ENCODE measurements around the gene KLHL2.
A peak's percentile ranks its signal among the peaks of the same experiment; 100 is the strongest.
"Not testable (repeated sequence)": the region's sequence is repeated elsewhere in the genome, so short reads cannot be mapped to it uniquely, and the experiment has no call there.

KLHL2 gene

DNA sequence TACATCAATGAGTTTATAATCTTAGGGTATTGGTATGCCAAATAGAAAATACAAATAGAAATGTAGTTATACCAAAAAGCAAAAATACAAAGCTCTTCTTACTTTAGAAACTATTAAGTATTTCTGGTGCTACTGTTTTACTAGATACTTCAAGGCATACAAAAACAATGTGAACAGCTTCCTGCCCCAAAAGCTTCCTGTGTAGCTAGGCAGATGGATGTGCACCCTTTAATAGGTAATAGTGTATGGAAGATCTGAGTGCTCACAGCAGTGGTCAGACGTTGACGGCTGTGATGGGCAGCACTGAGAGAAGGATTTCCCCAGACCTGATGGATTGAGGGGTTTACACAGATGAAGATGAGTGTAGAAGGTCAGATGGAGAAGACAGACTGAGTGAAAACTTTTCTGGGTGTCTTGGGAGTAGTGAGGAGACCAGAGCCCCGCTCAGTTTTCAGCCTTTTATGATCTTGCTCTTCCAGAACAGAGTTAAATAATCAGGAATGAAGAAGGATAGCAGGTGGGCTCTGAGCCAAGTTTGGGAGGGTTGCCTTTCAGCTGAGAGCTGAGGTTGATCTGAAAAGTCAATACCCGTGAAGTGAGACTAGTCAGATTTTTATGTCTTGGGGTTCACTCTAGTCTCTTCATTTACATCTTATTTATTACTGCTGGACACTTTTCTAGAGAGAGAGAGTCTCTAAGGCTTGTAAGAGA is 22.3 kb downstream of the KLHL2 start:
- intact Hi-C loops (cut with DNase I): not testable (repeated sequence)

DNA sequence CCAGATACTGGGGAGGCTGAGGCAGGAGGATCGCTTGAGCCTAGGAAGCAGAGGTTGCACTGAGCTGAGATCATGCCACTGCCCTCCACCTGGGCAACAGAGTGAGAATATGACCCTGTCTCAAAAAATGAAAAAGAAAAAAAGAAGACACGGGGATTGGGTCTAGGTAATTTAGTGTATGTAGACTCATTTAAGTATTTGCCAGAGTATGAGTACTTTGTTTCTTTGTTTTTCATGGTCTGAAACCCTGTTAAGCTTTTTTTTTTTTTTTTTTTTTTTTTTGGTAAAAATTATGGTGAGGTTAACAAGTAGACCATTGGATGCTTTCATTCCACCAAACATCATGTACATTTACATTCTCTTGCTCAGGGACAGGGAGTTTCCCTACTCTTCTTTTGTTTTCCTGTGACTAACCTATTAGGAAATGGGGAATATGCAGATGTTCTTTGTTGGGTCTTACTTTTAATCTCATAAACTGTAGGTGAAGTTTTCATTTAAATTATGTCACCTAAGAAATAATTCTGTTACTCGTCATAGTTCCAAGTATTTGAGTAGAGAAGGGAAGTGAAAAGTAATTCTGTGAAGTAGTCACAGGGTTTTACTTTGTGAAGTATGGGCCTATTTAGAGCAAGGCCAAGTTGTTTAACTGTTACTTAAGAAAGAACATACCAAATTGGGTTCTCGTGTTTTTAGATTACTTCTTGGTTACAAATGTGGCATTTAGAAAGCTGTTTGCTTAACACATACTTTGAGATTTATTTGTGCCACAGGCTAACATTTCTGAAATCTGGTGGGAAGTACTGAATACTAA is 25.5 kb downstream of the KLHL2 start:
- DNase-seq; intact Hi-C loops (cut with DNase I): not testable (repeated sequence)

More for the DNA sequence above, 22.3 kb downstream of the KLHL2 start:
- not testable (repeated sequence) for DNase-seq

DNA sequence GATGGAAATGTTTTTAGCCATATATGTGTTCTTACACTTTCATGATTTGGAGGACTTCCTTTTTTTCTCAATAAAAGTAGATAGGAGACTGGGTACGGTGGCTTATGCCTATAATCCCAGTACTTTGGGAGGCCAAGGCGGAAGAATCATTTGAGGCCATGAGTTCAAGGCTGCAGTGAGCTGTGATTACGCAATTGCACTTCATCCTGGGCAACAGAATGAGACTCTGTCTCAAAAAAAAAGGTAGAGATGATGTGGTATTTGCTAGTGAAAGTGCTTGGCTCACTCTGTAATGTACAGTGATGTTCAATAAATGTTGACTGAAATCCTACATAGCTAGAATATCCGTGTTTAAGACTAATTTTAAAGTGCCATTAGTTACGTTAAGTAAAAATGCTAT is 27.4 kb downstream of the KLHL2 start:
- DNase-seq: no peak
- intact Hi-C loops (cut with DNase I): no loop called here

DNA sequence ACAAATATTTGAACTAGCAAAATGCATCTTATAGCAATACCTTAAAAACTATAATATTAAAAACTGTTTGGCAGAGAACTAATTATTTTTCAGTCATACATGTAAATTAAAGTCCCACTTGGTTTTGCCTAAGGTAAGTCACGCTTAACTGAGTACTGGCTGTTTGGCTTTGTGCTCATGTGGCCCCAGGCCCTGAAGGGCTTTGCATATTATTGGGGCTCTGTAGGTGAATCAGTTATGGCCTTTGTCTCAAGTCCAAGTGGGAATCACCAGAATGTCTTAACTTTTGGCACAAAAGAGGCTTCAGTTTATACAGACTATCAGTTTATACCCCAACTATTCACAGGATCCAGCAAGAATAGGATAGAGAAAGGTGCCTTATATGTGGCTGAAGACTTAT is 29.5 kb downstream of the KLHL2 start:
- DNase-seq; intact Hi-C loops (cut with DNase I): not testable (repeated sequence)

DNA sequence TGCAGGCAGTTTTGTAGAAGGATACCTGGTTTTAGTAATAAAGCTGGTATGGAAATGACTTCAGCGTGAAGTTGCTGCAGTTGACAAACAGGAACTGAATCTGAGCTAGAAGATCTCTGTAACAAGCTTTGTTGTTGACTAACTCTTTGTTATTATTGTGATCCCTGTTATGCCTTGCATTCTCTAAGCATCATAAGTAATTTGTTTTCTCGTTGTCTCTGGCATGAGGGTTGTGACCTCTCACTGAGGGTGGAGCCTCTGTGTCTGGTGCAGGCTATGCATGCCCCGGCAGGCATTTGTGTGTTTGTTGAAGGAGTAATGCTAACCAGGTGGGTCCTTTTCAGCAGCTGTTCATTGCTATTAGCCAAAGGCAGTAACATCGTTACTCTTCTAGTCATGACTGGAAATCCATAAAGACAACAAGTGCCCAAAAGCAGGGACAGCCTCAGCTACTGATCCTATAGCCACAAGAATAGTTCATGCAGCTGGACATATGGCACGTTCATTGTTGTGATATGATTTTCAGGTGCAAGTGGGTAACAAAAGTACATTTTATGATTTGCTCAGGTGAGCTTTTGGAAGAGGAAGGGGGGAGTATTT is 30.8 kb downstream of the KLHL2 start:
- DNase-seq; intact Hi-C loops (cut with DNase I): not testable (repeated sequence)

DNA sequence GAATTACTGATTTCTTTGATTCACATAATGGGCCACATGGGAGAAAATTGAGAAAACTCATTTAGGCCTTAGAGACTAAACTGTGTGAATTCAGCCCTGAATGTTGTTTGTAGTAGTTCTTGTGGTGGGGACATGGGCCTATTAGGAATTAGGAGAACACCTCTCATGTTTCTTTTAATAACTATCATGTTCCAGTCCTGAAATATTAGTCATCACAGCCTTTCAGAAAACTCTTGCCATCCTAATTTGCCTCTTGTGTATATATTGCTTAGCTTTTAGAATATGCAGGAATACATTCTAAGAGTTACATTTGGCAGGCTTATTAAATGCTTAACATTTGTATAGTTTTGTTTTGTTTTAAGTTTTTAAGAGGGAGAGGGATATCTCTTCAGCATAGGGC is 33.4 kb downstream of the KLHL2 start:
- DNase-seq; intact Hi-C loops (cut with DNase I): not testable (repeated sequence)

DNA sequence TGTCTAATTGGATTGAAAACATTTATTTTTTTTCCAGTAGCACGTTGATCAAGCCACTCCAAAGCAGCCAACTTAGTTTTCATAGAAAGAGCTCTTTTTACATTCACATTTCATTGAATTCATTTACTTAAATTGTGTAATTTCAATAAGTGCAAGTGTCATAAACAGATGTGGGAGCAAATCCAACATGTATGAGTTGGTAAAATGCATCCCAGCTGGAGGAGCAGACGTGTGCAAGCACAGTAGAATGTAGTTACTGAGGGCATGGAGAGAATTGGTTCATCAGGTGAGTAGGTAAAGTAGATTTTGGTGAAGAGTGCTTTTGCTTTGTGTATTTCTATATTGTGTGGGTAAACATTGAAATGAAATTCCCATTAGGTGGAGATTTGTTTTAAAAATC is 36.8 kb downstream of the KLHL2 start:
- intact Hi-C loops (cut with DNase I); DNase-seq: not testable (repeated sequence)

DNA sequence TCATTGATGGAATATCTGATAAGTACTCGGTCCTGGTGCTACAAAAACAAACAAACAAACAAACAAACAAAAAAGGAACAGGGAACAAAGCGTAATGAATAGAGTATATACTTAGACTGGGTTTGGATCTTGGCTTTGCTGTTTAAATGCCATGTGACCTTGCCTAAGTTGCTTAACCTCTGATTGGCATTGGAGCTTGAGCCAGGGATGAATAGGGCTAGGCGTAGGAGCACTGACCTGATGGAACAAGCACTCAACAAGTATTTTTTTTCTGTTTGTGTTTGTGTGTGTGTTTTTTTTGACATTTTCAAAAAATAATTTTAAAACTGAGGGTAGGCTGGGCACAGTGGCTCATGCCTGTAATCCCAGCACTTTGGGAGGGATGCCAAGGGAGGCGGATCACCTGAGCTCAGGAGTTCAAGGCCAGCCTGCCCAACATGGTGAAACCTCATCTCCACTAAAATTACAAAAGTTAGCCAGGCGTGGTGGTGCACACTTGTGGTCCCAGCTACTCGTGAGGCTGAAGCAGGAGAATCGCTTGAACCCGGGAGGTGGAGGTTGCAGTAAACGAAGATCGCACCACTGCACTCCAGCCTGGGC is 37.3 kb downstream of the KLHL2 start:
- DNase-seq; intact Hi-C loops (cut with DNase I): not testable (repeated sequence)

DNA sequence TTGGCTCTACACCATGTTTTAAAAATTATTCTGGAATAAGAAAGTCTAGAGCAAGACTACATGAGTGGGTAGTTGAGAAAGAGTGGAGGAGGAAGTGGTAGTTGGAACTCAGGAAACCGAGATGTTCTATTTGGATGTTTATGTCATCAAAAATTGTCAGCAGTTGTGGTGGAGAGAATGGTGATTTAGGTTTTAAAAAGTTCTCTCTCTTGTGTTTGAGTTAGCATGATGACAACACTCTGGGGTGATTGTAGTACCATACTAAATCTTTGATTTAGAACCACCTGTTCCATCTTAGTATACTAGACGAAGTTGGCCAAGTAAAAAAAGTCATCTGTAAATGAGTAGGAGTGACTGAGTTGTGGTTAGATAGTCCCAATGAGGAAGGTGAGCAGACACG is 40.7 kb downstream of the KLHL2 start:
- no peak for DNase-seq
- intact Hi-C loops (cut with DNase I): no loop called here

DNA sequence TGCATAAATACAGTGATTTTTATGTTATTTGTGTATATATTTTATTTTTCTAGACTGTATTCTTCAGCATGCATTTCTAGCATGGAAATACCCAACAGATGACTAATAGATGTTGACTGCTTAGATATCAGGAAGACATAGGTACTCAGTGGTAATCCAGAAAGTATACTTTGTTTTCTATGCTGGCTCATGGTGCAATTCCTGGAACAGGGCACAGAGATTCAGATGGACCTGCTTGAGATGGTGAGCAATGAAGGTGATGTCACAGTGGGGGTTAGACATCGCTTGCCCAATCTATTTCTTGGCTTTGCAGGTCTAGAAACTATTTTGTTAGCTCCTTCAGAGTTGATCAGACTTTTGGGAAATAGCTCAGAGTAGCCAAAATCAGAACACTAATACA is 41.5 kb downstream of the KLHL2 start:
- intact Hi-C loops (cut with DNase I); DNase-seq: not testable (repeated sequence)

DNA sequence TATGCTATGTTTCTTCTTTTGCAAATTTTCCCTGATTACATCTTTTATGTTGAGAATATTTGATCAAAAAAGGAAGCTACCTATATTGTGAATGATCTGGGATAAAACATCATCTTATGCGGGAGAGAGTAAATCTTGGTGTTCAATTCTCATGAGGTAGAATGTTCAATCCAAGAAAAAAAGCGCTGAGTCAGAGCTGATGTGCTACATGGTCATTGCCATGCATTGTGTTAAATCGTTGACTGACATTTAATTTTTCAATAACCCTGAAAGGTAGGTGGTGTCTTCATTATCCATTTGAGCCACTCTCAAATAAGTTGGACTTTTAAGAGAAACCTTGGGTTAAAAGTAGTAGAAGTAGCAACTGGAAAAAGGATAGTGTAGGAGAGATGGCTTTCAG is 47.4 kb downstream of the KLHL2 start:
- DNase-seq: not testable (repeated sequence)

DNA sequence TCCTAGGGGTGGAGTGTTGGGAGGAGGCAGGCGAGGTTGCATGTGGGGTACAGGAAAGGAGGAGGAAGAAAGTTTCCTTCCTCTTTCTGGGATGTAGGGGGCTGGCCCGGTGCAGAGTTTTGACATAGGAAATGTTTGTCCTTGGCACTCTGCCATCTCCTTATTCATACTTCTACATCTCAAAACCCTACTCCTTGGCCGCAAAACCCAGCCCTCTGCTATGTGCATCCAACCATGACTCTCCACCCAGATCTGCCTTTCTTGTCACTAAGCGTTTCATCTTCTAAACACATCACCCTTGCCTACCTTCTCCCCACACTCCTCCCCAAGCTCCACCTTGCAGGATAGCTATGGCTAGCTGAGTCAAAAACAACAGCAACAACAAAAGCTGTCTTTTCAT is 48.1 kb downstream of the KLHL2 start:
- peak in 1 of 10 donors; percentile 20 for DNase-seq
- intact Hi-C loops (cut with DNase I): not testable (repeated sequence)

More for the DNA sequence above, 47.4 kb downstream of the KLHL2 start:
- intact Hi-C loops (cut with DNase I): not testable (repeated sequence)

DNA sequence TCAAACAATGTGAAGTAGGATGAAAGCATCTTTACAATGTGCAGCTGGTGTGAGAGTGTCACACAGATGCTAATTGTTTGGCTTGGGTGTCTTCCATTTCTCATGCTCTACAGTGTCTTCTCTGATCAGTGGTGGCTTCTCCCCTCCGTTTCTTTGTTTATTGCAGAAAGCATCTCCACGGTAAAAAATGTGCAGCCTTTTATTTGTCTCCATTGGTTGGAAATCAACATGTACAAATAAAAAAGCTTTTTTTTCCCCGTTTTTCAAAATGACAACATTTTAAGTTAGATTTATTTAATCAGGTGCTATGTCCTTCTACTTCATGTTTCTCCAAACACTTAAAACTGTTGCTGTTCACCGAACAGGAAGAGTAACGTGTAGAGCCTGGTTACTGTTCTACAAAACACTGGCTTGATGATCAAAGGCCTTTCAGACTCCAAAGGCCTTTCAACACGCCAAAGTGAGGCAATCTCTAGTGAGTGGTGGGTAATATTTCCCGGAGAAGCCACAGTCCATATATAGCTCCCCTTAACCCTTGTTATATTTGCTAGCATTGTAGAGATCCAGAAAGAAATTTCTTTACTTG is 48.8 kb downstream of the KLHL2 start:
- DNase-seq; intact Hi-C loops (cut with DNase I): not testable (repeated sequence)

DNA sequence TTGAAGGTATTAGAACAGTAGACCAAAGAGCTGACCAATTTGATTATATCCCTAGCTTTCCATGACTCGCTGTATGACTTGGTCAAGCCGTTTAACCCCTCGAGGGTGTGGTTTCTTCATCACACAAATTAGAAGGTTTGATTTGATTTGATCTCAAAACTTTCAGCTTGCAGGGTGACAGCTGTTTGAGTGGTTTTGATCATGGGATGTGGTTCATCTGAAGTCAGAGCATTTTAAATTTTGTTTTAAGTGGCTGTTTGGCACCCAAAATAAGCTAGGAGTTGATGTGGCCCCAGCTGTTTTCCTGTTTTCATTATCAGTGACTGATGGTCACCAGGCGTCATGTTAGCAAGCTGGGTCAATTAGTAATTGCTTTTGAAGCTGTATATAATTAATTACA is 52.4 kb downstream of the KLHL2 start:
- DNase-seq; intact Hi-C loops (cut with DNase I): not testable (repeated sequence)

DNA sequence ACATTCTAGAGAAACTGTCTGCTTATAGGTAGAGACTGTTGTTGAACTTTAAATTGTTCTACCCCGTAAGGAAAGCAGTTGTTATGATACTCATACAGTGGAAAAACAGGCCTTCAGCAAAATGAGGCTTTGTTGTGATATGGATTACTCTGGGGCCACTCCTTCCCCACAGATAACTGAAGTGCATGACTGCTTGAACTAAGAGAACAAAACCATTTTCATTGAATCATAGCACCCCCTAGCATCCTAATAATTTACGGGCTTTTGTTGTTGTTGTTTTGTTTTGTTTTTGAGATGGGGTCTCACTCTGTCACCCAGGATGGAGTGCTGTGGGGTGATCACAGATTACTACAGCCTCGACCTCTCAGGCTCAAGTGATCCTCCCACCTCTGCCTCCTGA is 54.9 kb downstream of the KLHL2 start:
- intact Hi-C loops (cut with DNase I); DNase-seq: not testable (repeated sequence)

DNA sequence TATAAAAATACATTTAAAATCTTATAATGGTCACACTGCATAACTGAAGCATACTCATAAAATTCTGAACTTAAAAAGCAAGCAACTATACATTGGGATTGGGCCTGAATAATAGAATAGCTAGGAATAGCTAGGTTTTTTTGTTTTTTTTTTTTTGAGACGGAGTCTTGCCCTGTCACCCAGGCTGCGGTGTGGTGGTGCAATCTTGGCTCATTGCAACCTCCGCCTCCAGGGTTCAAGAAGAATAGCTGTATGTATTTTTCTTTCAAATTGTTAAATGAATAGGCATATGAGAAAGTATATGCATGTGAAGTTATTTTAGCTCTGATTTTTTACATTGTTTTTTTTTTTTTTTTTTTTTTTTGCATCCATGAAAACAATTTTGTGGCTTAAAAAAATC is 56.1 kb downstream of the KLHL2 start:
- DNase-seq; intact Hi-C loops (cut with DNase I): not testable (repeated sequence)

DNA sequence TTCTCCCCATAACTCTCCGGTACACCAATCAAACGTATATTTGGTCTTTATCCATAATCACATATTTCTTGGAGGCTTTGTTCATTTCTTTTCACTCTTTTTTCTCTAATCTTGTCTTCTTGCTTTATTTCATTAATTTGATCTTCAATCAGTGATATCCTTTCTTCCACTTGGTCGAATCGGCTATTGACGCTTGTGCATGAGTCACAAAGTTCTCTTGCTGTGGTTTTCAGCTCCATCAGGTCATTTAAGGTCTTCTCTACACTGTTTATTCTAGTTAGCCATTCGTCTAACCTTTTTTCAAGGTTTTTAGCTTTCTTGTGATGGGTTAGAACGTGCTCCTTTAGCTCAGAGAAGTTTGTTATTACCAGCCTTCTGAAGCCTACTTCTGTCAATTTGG is 62.6 kb downstream of the KLHL2 start:
- intact Hi-C loops (cut with DNase I): not testable (repeated sequence)

DNA sequence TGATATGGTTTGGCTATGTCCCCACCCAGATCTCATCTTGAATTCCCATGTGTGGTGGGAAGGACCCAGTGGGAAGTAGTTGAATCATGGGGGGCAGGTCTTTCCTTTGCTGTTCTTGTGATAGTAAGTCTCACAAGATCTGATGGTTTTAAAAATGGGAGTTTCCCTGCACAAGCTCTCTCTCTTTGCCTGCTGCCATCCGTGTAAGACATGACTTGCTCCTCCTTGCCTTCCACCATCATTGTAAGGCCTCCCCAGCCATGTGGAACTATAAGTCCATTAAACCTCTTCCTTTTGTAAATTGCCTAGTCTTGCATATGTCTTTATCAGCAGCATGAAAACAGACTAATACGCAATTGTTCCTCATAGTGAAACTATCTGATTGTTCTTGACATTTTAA is 66.1 kb downstream of the KLHL2 start:
- DNase-seq; intact Hi-C loops (cut with DNase I): not testable (repeated sequence)

More for the DNA sequence above, 62.6 kb downstream of the KLHL2 start:
- not testable (repeated sequence) for DNase-seq

DNA sequence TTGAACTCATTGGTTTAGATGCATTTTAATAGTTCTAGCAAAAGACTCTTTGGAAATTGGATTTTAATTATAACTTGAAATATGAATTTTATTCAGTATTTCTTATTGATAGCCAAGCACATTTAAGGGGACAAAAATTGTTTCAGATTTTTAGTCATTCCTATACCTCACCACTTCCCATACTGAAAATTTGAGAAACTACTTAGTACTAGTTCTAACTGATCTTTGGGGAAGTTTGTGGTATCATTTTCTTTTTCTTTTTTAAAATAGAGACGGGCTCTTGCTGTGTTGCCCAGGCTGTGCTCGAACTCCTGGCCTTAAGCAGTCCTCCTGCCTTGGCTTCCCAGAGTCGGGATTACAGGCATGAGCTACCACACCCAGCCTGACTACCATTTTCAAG is 68.0 kb downstream of the KLHL2 start:
- DNase-seq; intact Hi-C loops (cut with DNase I): not testable (repeated sequence)

DNA sequence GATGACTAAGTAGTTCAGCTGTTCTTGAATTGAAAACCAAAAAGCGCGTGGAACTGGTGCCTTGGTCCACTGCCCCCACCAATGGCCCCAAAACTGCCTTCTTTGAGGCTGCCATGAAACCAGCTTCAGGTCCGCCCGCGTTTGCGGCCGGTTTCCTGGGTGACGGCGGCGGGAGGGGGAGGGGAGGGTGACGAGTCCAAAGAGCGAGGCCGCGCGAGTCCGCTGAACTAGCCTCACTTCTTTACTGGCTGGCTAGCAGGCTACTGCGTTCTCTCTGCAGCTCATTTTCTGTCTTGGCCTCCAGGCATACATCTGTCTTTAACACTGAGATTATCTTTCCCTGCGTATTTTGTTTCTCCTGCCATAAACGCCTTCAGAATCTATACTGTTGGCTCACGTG is 72.2 kb downstream of the KLHL2 start:
- intact Hi-C loops (cut with DNase I); DNase-seq: not testable (repeated sequence)
